GM18517 (cell line): ENCODE data around the gene ARMC9.
"Not testable (repeated sequence)": the region's sequence is repeated elsewhere in the genome, so short reads cannot be mapped to it uniquely, and the experiment has no call there.

ENCODE experiments used
- ATAC-seq: cut with Tn5 transposase; IDR thresholded peaks from one replicate; pipeline ENCODE4 v1.9.1; 2021; ENCODE audit warnings: mild to moderate bottlenecking, moderate library complexity; ENCODE audit not compliant: unreplicated experiment

ARMC9 gene

DNA sequence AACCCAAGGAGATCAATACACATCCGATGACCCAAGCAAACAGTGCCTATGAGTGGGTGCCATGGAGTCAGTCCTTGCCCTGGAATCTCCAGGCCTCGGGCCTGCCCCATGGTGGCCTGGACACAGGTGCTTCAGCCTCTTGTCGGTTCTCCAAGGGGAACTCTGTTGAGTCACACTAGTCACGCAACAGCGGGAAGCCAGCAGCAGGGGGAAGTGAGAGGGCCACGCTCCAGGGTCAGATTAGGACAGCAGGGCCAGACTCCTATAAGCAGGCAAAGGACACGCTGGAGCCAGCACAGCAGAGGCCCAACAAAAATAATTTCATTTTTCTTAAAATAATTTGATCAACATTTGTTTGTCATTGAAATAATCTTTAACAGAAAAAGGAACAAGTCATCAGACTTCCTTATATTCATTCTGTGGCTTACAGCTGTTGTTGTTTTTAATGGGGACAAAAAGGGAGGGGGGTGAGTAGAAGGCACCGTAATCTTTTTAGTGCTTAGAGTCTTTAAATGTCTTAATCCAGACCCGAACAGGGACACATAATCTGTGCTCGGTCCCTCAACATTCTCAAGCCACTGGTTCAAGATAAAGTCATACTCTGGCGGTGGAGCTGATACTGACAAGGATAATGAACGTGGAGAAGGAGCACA, 16.4 kb upstream of the ARMC9 start:
- no peak for ATAC-seq

- no peak for ATAC-seq
Measured at GRCh38 chr2:231182513-231182899, 15.9 kb upstream of the ARMC9 start.

DNA sequence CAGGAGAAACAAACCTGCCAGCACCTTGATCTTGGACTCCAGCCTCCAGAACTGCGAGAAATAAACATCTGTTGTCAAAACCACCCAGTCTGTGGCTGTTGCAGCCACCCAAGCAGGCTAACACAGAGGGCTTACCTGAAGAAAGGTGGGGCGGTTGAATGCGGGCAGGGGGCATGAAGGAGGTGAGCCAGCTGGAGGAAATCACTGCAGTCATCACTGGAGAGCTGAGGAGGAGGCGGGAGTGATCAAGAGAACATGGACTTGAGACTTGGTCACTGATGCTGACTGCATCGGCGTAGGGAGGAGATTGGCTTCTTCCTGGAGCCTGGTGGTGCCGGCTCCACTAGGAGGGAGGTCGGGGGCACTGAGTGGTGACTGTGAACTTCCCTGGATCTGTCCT, 14.6 kb upstream of the ARMC9 start:
- ATAC-seq, result no peak

DNA sequence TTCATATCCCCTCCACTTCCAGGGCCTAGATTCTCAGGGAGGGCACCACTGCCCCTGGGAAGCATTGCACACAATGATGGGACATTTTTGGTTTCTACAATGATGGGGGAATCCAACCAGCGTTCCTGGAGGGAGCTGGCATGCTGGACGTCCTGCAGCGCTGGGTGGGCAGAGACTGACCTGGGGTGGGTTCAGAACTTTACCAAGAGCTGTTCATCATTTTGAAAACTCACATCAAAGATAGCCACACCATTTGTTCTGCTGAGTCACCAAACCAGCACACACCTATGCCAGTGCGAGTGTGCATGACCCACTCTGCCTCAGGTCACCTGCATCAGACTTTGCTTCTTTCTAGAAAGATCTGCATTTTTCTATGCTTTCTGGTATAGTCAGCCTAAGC, 14.1 kb upstream of the ARMC9 start:
- no peak for ATAC-seq

DNA sequence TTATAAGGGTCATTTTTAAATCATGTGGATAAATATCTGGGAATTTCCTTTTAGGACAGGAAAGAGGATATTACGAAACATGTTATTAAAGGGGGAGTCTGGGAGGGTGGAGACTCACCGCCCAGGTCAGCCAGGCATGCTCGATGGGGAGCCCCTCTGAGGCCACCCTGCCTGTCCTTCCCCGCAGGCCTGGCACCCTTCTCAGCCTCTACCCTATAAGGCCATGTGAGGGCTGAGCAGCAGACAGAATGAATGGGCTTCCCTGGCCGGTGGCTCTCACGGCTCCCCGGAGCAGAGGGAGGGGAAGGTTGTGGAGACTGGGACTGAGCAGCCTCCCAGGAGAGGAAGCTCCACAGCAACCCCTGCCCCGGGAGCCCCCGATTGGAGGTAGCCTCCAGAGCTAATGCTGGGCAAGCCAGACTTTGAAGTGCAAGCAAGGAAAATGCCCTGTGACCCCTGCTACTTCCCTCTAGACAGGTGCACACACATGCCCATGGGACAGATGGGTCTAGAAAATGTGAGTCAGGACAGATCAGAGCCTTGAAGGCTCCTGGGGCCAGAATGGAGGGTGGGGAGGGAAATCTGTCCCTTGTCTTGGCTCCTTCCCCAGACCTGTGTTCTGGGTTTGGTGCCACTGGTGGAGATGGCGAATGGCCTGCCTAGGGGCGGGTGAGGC, 13.2 kb upstream of the ARMC9 start:
- ATAC-seq, result no peak

DNA sequence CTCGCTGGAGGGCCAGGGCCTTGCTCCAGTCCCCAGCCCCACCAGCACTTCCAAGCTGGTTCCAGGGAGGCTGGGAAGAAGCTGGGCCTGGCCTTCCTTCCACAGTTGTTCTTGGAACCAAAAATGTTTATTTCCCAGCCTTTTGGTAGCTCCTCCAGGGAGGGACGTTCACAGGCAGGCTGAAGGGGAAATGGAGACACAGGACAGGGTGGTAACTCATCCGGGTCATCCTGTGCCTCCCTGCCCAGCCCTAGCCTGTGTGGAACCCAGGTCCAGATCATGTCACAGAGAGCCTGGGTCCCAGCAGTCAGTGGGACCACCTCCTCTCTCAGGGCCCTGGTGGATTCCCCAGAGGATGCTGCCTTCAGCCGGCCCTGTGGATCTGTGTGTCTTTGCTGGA, 12.5 kb upstream of the ARMC9 start:
- ATAC-seq, result no peak

GRCh38 chr2:231186325-231186724, 12.1 kb upstream of the ARMC9 start:
- no peak for ATAC-seq

- ATAC-seq, result no peak
Measured at GRCh38 chr2:231187736-231188505, 10.5 kb upstream of the ARMC9 start.

- ATAC-seq, result no peak
Measured at GRCh38 chr2:231188506-231189170, 9.8 kb upstream of the ARMC9 start.

DNA sequence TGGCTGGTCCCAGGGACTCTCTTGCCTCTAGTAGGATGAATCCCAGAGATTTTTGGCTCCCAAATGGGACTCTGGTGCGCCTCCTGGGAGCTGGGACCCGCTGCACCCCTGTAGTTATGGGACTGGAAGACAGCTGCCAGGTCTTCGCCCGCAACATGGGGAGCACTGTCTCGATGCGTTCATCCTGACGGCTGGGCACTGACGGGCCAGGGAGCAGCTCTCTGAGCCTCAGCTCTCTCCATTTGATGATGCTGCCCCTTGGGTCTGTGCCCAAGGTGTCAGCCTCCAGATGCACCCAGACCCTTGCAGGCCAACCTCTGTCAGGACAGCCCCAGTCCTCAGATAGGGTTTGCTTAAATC, 9.3 kb upstream of the ARMC9 start:
- no peak for ATAC-seq

- no peak for ATAC-seq
Measured at GRCh38 chr2:231189571-231190495, 8.6 kb upstream of the ARMC9 start.

GRCh38 chr2:231190531-231191197, 7.8 kb upstream of the ARMC9 start:
- no peak for ATAC-seq

DNA sequence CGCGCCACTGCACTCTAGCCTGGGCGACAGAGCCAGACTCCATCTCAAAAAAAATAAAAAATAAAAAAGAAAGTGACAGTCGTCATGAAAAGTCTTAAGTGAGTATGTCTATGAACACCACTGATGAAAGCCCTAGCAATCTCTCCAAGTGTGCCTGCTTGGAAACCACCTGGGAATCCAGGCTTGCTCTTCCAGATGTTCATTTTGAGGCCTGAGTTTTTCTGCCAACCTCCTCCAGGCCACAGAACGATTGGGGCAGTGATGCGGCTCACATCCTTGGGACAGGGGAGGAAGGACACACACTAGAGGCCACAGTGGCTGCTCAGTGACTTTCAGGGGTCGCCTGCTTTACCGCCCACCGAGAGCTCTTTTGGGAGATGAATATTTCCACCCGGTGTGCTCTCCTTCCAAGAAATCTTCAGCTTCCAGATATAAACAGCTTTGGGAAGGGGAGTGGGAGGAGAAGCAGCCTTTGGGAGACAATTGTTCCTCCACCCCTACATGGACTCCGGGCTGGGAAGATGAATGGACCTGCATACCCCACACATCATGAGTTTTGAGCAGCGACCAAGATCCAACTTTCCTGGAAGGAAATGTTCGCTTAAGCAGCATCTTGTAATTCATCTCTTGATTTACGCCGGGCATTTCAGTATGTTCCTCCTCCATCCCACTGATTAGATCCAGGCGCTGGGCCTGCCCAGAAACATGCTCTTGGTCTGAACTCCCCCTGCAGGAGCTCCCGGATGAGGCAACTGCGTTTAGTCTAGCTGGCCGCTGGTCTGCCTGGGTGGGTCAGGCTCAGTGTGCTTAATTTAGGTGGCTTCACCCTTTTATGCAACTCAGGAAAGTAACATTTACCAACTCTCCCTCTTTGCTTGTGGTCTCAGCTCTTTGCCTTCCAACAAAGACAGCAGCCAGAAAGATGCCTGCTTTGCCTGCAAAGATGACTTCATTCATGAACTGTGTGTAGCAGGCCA, 6.2 kb upstream of the ARMC9 start:
- ATAC-seq, result no peak

GRCh38 chr2:231193216-231193615, 5.2 kb upstream of the ARMC9 start:
- ATAC-seq, result no peak

DNA sequence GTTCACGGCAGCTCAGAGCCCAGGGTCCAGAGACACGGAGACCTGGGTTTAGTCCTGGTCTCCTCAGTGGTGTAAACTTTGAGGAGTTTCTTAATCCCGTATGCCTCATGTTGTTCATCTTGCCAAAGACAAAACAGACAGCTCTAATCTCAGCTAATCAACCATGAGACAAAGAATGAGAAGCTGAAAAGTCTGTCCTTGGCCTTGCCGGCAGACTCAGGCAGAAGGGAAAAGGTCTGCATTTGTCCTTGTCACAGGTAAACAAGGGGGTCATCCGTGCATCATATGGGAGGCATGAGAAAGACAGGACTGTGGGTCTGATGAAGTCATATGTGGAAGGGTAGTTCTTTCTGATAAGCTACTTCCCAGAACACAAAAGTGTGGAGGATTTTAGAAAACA, 1.8 kb upstream of the ARMC9 start:
- no peak for ATAC-seq

- not testable (repeated sequence) for ATAC-seq
Measured at GRCh38 chr2:231197196-231197595, 1.2 kb upstream of the ARMC9 start.

- ATAC-seq, result no peak
Measured at GRCh38 chr2:231197706-231198290, 633 bp upstream of the ARMC9 start.

DNA sequence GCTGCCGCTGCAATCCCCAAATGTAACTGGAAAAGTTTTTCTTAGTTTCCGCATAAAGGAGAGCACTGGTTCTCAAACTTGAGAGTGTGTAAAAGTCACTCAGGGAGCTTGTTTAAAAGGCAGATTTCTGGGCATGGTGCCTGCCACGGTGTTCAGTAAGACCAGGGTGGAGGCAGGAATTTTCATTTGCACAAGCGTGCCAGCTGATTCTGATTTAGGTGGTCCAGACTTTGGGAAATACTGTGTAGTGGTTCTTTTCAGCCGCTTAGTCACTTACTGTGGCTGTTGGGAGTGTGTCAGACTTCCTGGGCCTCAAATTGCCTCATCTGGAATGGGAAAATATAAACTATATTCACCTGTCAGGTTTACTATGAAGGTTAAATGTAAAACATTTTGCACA, 788 bp downstream of the ARMC9 start:
- no peak for ATAC-seq
